ENCODE data around the gene CRMP1. TPM values are rescaled to one million over a fixed set of nuclear protein-coding genes. Genes with fewer than 3 reads are reported as not detected.

Gene CRMP1
- total RNA-seq, 1 experiment from 2014 or later: 77.5 TPM

- Histone ChIP-seq H3K4me1 (ENCODE audit: insufficient read depth, low read length, poor library complexity, severe bottlenecking) (no peaks in the 10 kb centered on the region), H3K27ac (ENCODE audit: low read depth, low read length, poor library complexity, severe bottlenecking) (no peak overlapping the region), H3K4me3 (ENCODE audit: low read depth, low read length, poor library complexity, severe bottlenecking) (no peak overlapping the region), H3K36me3 (ENCODE audit: insufficient read depth, low read length, poor library complexity, severe bottlenecking) (no peaks in the 10 kb centered on the region), H3K27me3 (replicated peaks; ENCODE audit: insufficient read depth, low read depth, low read length, poor library complexity) (no peaks in the 10 kb centered on the region), H3K9me3 (ENCODE audit: low read depth, low read length, poor library complexity, severe bottlenecking) (no peaks in the 10 kb centered on the region)
- intact Hi-C loops (cut with micrococcal nuclease; ENCODE audit: unreplicated experiment): no loop called here
- ChIA-PET CTCF (no interaction called here), POLR2A (ENCODE audit: low non-redundant PET) (no interaction called here)
- no TSS peak for BruUV-seq (replicated peaks)
- TF ChIP-seq EZH2 (IDR thresholded peaks at IDR 0.05; ENCODE audit: borderline replicate concordance, low read depth, low read length, poor library complexity, severe bottlenecking) (no peak), CTCF (conservative IDR thresholded peaks at IDR 0.05; ENCODE audit: low read depth, low read length) (no peak)
- DNase-seq (ENCODE audit: low spot score): no peak
These were observed 26.2 kb upstream of the CRMP1 start for GRCh38 chr4:5919044-5919443.

DNA sequence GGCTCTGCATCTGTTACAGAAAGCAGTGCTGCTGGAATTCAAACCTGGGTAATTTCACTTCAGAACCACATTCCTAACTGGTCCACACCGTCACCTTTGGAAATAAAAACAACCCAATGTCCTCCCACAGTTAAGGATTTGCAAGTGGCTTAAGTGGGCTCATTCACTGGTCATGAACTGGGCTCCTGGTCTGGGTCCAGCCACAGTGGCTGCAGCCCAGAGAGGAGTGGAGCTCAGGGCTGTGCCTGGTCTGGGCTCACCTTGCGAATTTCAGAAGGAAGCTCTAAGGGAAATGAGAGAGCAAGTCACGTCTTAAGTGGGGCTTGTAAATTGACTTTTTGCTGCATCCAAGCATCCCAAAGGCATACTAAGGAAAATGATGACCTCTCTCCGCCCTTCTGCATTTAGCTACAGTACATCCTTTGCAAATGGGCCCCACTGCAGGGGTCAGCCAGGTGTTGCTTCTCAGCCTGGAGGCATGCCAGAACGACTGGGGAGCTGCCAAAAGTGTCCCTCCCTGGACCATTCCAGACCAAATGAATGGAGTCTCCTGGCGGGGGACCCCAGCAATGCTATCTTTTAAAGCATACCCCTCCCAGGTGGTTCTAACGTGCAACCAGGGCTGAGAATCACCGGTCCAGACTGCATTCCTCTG is 25.6 kb upstream of the CRMP1 start:
- Histone ChIP-seq H3K4me1 (ENCODE audit: insufficient read depth, low read length, poor library complexity, severe bottlenecking) (no peaks in the 10 kb centered on the region), H3K27me3 (replicated peaks; ENCODE audit: insufficient read depth, low read depth, low read length, poor library complexity) (no peaks in the 10 kb centered on the region), H3K27ac (ENCODE audit: low read depth, low read length, poor library complexity, severe bottlenecking) (no peak overlapping the region), H3K4me3 (ENCODE audit: low read depth, low read length, poor library complexity, severe bottlenecking) (no peak overlapping the region), H3K36me3 (ENCODE audit: insufficient read depth, low read length, poor library complexity, severe bottlenecking) (no peaks in the 10 kb centered on the region), H3K9me3 (ENCODE audit: low read depth, low read length, poor library complexity, severe bottlenecking) (no peaks in the 10 kb centered on the region)
- TF ChIP-seq CTCF (conservative IDR thresholded peaks at IDR 0.05; ENCODE audit: low read depth, low read length) (no peak), EZH2 (IDR thresholded peaks at IDR 0.05; ENCODE audit: borderline replicate concordance, low read depth, low read length, poor library complexity, severe bottlenecking) (no peak)
- BruUV-seq (replicated peaks): no TSS peak
- CTCF ChIA-PET: no interaction called here
- no peak for DNase-seq (ENCODE audit: low spot score)
- POLR2A ChIA-PET (ENCODE audit: low non-redundant PET): no interaction called here
- intact Hi-C loops (cut with micrococcal nuclease; ENCODE audit: unreplicated experiment): no loop called here

DNA sequence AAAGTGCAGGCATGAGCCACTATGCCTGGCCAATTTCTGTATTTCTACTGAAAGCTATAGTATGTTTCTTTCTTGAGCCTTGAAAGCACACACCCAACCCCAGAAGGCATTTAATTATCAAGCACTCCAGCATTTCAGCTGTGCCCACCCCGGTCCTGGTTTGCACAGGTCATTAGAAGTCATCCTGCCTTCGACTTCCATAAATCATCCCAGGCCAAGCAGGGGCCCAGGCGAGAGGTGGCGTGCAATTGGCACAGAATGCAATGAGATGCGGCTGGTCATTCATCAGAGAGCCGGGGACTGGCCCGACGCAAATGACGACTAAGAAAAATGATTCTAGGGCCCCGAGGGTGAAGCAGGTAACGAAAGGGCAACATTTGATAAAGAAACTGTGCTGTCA is 24.8 kb upstream of the CRMP1 start:
- Histone ChIP-seq H3K9me3 (ENCODE audit: low read depth, low read length, poor library complexity, severe bottlenecking) (no peaks in the 10 kb centered on the region), H3K36me3 (ENCODE audit: insufficient read depth, low read length, poor library complexity, severe bottlenecking) (no peaks in the 10 kb centered on the region), H3K27me3 (replicated peaks; ENCODE audit: insufficient read depth, low read depth, low read length, poor library complexity) (no peaks in the 10 kb centered on the region), H3K4me1 (ENCODE audit: insufficient read depth, low read length, poor library complexity, severe bottlenecking) (no peaks in the 10 kb centered on the region), H3K4me3 (ENCODE audit: low read depth, low read length, poor library complexity, severe bottlenecking) (no peak overlapping the region), H3K27ac (ENCODE audit: low read depth, low read length, poor library complexity, severe bottlenecking) (no peak overlapping the region)
- POLR2A ChIA-PET (ENCODE audit: low non-redundant PET): no interaction called here
- TF ChIP-seq EZH2 (IDR thresholded peaks at IDR 0.05; ENCODE audit: borderline replicate concordance, low read depth, low read length, poor library complexity, severe bottlenecking): no peak
- TF ChIP-seq CTCF (conservative IDR thresholded peaks at IDR 0.05; ENCODE audit: low read depth, low read length): no peak
- CTCF ChIA-PET: no interaction called here
- no peak for DNase-seq (ENCODE audit: low spot score)
- BruUV-seq (replicated peaks): no TSS peak
- intact Hi-C loops (cut with micrococcal nuclease; ENCODE audit: unreplicated experiment): no loop called here

Measured in A673 (cell line).